Measurements from ENCODE around the gene LRRC75A.

DNA sequence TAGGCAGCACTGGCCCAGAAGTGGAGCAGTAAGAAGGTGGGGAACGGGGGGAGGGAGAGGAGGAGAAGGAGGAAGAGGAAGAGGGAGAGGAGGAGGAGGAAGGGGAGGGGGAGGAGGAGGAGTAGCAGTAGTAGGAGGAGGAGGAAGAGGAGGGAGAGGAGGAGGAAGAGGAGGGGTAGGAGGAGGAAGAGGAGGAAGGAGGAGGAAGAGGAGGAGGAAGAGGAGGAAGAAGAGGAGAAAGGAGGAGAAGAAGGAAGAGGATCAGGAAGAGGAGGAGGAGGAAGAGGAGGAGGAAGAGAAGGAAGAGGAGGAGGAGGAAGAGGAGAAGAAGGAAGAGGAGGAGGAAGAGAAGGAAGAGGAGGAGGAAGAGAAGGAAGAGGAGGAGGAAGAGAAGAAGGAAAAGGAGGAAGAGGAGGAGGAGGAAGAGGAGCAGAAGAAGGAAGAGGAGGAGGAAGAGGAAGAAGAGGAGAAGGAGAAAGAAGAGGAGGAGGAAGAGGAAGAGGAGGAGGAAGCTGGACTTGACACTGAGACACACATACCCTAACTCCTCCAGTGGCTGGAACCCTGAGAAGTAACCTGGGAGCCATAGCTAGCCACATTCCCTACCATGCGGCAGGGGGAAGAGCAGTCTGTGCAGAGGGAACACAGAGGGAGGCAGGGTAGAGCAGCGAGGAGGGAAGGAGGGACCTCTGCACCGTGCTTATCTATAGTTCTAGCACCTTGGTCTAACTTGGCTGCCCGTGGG lies 35.8 kb downstream of the LRRC75A start:
- TF ChIP-seq CTCF (IDR thresholded peaks at IDR 0.05) (no peak), POLR2A (IDR thresholded peaks at IDR 0.05) (no peak)
